Measurements from ENCODE around the gene WDR5. TPM values are rescaled to one million over a fixed set of nuclear protein-coding genes. Genes with fewer than 3 reads are reported as not detected.

WDR5 gene
- total RNA-seq, 1 donor from 2014 or later, result 46.8 TPM

DNA sequence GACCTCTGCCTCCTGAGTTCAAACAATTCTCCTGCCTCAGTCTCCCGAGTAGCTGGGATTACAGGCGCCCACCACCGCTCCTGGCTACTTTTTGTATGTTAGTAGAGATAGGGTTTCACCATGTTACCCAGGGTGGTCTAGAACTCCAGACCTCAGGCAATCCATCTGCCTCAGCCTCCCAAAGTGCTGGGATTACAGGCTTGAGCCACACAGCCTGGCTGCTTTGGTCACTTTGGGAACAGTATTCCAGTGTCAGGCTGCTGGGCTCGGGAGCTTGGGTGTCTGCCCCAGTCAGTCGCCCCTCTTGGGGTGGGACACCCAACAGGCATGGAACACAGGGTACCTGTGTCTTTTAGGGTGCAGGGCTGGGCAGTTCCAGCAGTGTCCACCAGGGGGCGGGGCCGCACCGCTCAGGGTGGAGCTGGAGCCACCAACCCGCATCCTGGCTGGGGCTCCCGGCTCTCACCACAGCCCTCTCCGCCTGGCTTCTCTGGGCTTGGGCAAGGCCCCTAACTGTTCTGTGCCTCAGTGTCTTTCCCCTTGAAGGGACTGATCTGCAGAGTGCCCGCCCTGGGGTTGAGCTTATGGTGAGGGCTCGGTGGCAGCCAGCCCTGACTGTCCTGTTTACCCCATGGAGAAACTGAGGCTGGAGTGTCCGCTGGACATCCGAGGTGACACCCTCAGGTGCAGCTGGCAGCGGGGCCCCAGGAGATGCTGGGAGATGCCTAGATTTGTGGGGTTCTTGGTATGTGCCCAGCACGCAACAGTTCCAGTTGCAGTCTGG lies 34.8 kb downstream of the WDR5 start:
- Mint-ChIP-seq H3K36me3 (ENCODE audit: insufficient read depth) (no peaks in the 10 kb centered on the region), H3K4me3 (ENCODE audit: low read depth) (no peak overlapping the region), H3K4me1 (ENCODE audit: low read depth) (no peaks in the 10 kb centered on the region), H3K9me3 (ENCODE audit: low read depth) (no peaks in the 10 kb centered on the region), H3K27ac (no peak overlapping the region), H3K27me3 (no peaks in the 10 kb centered on the region)
- TF ChIP-seq, protein P1, sequence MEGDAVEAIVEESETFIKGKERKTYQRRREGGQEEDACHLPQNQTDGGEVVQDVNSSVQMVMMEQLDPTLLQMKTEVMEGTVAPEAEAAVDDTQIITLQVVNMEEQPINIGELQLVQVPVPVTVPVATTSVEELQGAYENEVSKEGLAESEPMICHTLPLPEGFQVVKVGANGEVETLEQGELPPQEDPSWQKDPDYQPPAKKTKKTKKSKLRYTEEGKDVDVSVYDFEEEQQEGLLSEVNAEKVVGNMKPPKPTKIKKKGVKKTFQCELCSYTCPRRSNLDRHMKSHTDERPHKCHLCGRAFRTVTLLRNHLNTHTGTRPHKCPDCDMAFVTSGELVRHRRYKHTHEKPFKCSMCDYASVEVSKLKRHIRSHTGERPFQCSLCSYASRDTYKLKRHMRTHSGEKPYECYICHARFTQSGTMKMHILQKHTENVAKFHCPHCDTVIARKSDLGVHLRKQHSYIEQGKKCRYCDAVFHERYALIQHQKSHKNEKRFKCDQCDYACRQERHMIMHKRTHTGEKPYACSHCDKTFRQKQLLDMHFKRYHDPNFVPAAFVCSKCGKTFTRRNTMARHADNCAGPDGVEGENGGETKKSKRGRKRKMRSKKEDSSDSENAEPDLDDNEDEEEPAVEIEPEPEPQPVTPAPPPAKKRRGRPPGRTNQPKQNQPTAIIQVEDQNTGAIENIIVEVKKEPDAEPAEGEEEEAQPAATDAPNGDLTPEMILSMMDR (IDR thresholded peaks at IDR 0.05; ENCODE audit: unreplicated experiment), result no peak
- no peak for DNase-seq (ENCODE audit: low spot score, unreplicated experiment)

DNA sequence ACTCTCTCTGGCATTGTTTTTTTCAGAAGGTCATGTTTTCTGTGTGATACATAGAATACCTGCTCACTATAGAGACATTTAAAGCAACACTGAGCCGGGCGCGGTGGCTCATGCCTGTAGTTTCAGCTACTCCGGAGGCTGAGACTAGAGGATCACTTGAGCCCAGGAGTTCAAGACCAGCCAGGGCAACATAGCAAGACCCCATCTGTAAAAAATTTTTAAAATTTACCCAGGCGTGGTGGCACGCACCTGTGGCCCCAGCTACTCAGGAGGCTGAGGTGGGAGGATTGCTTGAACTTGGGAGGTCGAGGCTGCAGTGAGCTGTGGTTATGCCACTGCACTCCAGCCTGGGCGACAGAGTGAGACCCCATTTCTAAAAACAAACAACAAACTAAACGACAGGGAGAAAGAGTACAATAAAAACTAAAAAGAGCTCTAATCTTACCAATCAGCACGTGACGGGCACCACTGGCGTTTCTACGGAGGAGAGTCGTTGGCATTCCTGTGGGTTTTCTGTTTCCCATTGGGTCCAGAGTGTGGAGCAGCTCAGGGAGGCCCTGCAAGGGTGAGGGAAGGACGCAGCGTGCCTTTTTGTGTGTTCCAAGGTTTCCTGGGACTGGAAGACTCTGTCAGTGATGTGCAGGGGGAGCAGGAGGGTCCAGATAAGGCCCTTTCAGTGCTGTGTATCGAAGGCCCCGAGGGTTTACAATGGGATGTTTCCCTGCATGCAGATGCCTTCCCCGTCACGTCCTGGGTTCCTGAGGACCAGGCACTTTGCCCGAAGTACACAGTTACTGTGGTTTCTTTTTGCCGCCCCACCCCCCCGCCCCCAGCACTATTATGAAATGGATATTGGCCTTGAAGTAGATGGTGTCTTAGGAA lies 35.7 kb downstream of the WDR5 start:
- Mint-ChIP-seq H3K27me3 (no peaks in the 10 kb centered on the region), H3K4me3 (ENCODE audit: low read depth) (no peak overlapping the region), H3K27ac (no peak overlapping the region), H3K9me3 (ENCODE audit: low read depth) (no peaks in the 10 kb centered on the region), H3K4me1 (ENCODE audit: low read depth) (no peaks in the 10 kb centered on the region), H3K36me3 (ENCODE audit: insufficient read depth) (no peaks in the 10 kb centered on the region)
- TF ChIP-seq, protein P1 (IDR thresholded peaks at IDR 0.05; ENCODE audit: unreplicated experiment), result no peak
- no peak for DNase-seq (ENCODE audit: low spot score, unreplicated experiment)

DNA sequence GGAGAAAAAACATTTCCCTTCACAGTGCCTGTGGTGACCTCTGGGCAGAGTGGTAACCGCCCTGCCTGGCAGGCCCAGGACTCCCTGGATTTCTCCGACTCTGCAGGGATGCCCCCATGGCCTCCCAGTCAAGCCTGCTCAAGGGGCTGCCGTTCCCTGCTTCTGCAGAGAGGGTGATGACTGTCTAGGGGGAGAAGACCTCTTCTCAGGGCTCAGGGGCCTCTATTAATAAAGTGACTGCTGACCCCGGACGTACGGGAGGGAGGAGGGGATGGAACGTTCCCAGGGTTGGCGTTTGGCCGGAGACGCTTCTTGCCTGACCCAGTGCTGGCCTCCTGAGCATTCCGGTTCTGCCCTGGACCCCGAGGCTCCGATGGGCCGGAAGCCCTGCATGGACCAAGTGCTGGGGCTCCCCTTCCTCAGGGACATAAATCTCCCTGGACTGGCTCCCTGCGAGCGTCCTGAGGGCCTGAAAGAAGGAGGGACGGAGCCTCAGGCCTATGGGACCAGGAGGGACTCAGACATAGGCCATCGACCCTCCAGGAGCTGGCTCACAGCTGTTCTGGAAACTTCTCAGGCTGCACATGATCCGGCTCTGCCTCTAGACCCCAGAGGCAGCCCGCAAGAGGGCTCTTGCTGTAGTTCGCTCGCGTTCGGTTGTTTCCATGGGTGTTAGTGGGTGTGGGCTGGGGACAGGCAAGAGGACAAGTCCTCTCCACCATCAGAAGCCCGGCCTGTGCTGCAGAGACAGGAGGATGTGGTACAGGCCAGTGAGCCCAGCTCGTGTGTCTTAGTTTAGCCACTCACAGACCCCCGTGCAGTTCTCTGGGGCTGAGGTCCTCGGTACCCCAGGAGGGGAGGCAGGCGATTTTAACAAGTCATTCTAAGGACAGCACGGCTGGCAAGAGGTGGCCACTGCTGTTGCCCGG lies 36.6 kb downstream of the WDR5 start:
- DNase-seq (ENCODE audit: low spot score, unreplicated experiment), result no peak
- Mint-ChIP-seq H3K4me3 (ENCODE audit: low read depth) (no peak overlapping the region), H3K4me1 (ENCODE audit: low read depth) (no peaks in the 10 kb centered on the region), H3K27ac (no peak overlapping the region), H3K36me3 (ENCODE audit: insufficient read depth) (no peaks in the 10 kb centered on the region), H3K9me3 (ENCODE audit: low read depth) (no peaks in the 10 kb centered on the region), H3K27me3 (no peaks in the 10 kb centered on the region)
- TF ChIP-seq, protein P1 (IDR thresholded peaks at IDR 0.05; ENCODE audit: unreplicated experiment), result no peak

DNA sequence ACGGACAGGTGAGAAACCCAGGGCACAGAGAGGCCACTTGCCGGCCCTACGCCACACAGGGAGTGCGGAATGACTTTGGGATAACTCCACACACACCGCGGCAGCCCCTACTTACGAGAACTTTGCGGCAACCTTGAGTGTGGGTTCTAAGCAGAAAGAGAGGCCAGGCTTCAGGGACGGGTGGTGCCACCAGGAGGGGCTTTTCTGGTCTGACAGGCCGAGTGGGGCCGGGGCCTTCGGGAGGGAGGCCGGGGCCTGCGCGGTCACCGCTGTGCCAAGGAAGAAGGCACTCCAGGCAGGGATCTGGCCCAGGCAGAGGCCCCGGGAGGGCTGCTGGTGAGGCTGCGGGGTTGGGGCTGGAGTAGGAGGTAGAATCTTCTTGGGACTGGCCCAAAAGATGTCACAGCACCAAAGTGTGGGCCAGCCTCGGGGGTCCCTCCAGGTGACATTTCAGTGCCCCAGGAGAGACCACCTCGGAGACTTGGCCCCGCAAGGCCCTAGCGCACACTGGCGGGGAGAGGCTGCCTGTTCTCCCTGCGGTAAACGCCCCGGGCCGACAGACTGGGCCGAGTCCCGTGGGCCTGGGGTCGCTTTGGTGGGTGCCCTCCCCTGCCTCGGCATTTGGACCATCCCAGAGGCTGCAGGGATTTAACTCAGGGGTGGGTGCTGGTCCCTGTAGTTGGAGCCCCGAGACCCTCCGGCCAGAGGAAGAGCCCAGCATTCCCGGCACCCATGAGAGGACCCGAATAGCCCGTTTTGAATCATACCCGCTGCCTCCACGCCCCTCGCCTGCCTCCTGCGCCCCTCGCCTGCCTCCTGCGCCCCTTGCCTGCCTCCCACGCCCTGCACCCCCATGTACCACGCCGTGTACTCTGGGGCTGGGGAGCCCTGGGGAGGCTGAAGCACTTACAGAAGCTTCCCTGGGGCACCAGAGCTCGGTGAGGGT lies 37.5 kb downstream of the WDR5 start:
- Mint-ChIP-seq H3K27me3 (no peaks in the 10 kb centered on the region), H3K36me3 (ENCODE audit: insufficient read depth) (no peaks in the 10 kb centered on the region), H3K4me3 (ENCODE audit: low read depth) (no peak overlapping the region), H3K9me3 (ENCODE audit: low read depth) (no peaks in the 10 kb centered on the region), H3K27ac (no peak overlapping the region), H3K4me1 (ENCODE audit: low read depth) (no peaks in the 10 kb centered on the region)
- TF ChIP-seq, protein P1 (IDR thresholded peaks at IDR 0.05; ENCODE audit: unreplicated experiment), result no peak
- no peak for DNase-seq (ENCODE audit: low spot score, unreplicated experiment)

Data from progenitor cell of endocrine pancreas (in vitro differentiated cells).